OCI-LY7 (cell line): ENCODE measurements around the gene SCN4A.

Source experiments
- EZH2phosphoT487 ChIP-seq: fragments of 200-600 bp; sonication (generic); IDR thresholded peaks from 2 replicates; pipeline ENCODE4 v1.6.1; 2018; ENCODE audit warnings: low read depth, borderline replicate concordance, mild to moderate bottlenecking, mixed run types, antibody characterized with exemption, low read length, moderate library complexity, mixed read lengths
- TF ChIP-seq, protein P1 (sequence below): fragments of 200-600 bp; sonication (generic); conservative IDR thresholded peaks from 2 replicates; pipeline ENCODE4 v1.5.1; 2014; ENCODE audit warnings: mild to moderate bottlenecking, antibody characterized with exemption, low read length, moderate library complexity, mixed read lengths

DNA sequence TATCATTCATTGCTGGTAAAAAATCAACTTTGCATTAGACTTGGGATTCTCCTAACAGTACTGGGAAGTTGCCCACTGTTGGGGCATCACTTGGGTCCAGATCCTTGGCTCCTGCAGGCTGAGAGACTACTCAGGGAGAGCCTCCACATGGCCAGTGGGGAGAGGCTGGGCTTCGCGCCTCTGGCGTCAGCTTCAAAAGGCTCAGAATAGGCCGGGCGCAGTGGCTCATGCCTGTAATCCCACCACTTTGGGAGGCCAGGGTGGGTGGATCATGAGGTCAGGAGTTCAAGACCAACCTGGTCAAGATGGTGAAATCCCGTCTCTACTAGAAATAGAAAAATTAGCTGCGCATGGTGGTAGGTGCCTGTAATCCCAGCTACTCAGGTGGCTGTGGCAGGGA lies 58.2 kb downstream of the SCN4A start:
- TF ChIP-seq, protein P1, sequence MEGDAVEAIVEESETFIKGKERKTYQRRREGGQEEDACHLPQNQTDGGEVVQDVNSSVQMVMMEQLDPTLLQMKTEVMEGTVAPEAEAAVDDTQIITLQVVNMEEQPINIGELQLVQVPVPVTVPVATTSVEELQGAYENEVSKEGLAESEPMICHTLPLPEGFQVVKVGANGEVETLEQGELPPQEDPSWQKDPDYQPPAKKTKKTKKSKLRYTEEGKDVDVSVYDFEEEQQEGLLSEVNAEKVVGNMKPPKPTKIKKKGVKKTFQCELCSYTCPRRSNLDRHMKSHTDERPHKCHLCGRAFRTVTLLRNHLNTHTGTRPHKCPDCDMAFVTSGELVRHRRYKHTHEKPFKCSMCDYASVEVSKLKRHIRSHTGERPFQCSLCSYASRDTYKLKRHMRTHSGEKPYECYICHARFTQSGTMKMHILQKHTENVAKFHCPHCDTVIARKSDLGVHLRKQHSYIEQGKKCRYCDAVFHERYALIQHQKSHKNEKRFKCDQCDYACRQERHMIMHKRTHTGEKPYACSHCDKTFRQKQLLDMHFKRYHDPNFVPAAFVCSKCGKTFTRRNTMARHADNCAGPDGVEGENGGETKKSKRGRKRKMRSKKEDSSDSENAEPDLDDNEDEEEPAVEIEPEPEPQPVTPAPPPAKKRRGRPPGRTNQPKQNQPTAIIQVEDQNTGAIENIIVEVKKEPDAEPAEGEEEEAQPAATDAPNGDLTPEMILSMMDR, result no peak
- no peak for TF ChIP-seq EZH2phosphoT487
